ENCODE data around the gene PREB.

GRCh38 chr2:27152796-27153464, 18.5 kb upstream of the PREB start:
- TF ChIP-seq ZNF274 (IDR thresholded peaks at IDR 0.05; ENCODE audit: low read depth, low read length) (no peak), YY1 (IDR thresholded peaks at IDR 0.05; ENCODE audit: insufficient read depth, insufficient read length) (no peak), SUZ12 (IDR thresholded peaks at IDR 0.05; ENCODE audit: extremely low read depth, insufficient read depth, insufficient read length) (no peak)
